Loucy (cell line): Measurements from ENCODE around the gene FAM163B.
A peak's percentile ranks its signal among the peaks of the same experiment; 100 is the strongest.

Source experiments
- H2AFZ ChIP-seq: fragments of 200-600 bp; sonication (generic); 2 replicates; pipeline ENCODE4 v1.6.0; 2016; ENCODE audit warnings: antibody characterized with exemption, mild to moderate bottlenecking, low read length, moderate library complexity
- H3F3A ChIP-seq: fragments of 200-600 bp; 2 replicates; pipeline ENCODE4 v1.6.0; 2016; ENCODE audit warnings: antibody characterized with exemption, low read depth, mild to moderate bottlenecking
- H3K27me3 ChIP-seq: fragments of 200-600 bp; sonication (generic); 2 replicates; pipeline ENCODE4 v1.6.1; 2014; ENCODE audit warnings: low read length, mild to moderate bottlenecking; ENCODE audit not compliant: insufficient read depth, poor library complexity, severe bottlenecking
- H3K36me3 ChIP-seq: fragments of 200-600 bp; sonication (generic); 2 replicates; pipeline ENCODE4 v1.6.1; 2016; ENCODE audit warnings: low read length; ENCODE audit not compliant: insufficient read depth
- H3K4me1 ChIP-seq: fragments of 200-600 bp; sonication (generic); 2 replicates; pipeline ENCODE4 v1.5.1; 2014; ENCODE audit warnings: low read length, mild to moderate bottlenecking; ENCODE audit not compliant: insufficient read depth, poor library complexity, severe bottlenecking
- H3K4me2 ChIP-seq: fragments of 200-600 bp; sonication (generic); 2 replicates; pipeline ENCODE4 v1.6.0; 2014; ENCODE audit warnings: antibody characterized with exemption, low read length, low read depth, mild to moderate bottlenecking; ENCODE audit not compliant: poor library complexity, severe bottlenecking
- H3K4me3 ChIP-seq: fragments of 200-600 bp; sonication (generic); 2 replicates; pipeline ENCODE4 v1.5.1; 2014; ENCODE audit warnings: low read length, mild to moderate bottlenecking, mixed read lengths; ENCODE audit not compliant: poor library complexity, severe bottlenecking
- H3K79me2 ChIP-seq: fragments of 200-600 bp; sonication (generic); 2 replicates; pipeline ENCODE4 v1.6.1; 2014; ENCODE audit warnings: low read length; ENCODE audit not compliant: insufficient read depth
- H3K9ac ChIP-seq: fragments of 200-600 bp; sonication (generic); 2 replicates; pipeline ENCODE4 v1.6.0; 2014; ENCODE audit warnings: mild to moderate bottlenecking, low read depth, low read length, moderate library complexity; ENCODE audit not compliant: poor library complexity, severe bottlenecking
- H3K9me2 ChIP-seq: fragments of 200-600 bp; sonication (generic); replicated peaks from 2 replicates; pipeline ENCODE4 v1.6.1; 2016; ENCODE audit warnings: low read depth, low read length, mixed read lengths
- H3K9me3 ChIP-seq: fragments of 200-600 bp; sonication (generic); 2 replicates; pipeline ENCODE4 v1.6.1; 2014; ENCODE audit warnings: mild to moderate bottlenecking, antibody characterized with exemption, low read length, low read depth; ENCODE audit not compliant: insufficient read depth
- H4K20me1 ChIP-seq: fragments of 200-600 bp; sonication (generic); 2 replicates; pipeline ENCODE4 v1.6.0; 2014; ENCODE audit warnings: antibody characterized with exemption, low read length, mild to moderate bottlenecking; ENCODE audit not compliant: insufficient read depth, poor library complexity, severe bottlenecking
- EZH2phosphoT487 ChIP-seq: fragments of 200-600 bp; IDR thresholded peaks from 2 replicates; pipeline ENCODE4 v1.6.1; 2018; ENCODE audit warnings: antibody characterized with exemption, mild to moderate bottlenecking, moderate library complexity, borderline replicate concordance
- TF ChIP-seq, protein P1 (sequence below): fragments of 200-600 bp; sonication (generic); conservative IDR thresholded peaks from 2 replicates; pipeline ENCODE4 v1.5.1; 2014; ENCODE audit warnings: mild to moderate bottlenecking, antibody characterized with exemption, low read length

The FAM163B gene

DNA sequence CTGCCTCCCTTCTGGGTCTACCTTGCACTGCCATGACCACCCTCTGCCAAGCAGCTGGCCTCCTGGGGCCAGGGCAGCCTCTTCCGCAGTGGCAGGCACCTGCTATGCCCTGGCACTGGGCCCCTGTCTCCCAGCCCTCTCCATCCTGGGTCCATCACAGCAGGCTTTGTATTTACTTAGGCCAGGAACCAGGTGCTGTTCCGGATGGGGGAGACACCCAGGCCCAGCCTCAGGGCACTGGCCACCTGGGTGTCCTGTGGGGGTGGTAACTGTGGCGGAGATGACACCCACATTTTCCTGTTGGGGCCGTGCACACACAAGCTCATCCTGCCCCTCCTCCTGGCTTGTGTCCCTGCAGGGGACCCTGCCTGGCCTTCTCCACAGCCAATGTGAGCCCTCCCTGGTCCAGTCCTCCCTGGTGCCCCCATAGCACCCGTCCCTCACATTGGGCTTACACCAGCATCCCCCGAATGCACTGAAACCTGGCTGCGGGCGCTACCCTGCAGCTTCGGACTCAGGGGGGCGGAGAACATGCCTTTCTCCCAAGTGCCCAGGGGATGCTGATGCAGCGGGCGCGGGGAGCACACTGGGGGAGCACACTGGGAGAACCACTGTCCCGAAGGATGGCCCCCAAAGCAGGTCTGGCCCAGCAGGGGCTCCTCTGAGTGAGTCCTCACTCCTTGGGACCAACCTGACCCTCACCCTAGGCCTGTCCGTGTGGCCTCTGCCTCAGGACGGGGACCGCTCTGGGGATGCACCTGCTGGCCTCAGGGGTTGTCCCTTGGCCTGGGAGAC lies 17.9 kb downstream of the FAM163B start:
- TF ChIP-seq, protein P1, sequence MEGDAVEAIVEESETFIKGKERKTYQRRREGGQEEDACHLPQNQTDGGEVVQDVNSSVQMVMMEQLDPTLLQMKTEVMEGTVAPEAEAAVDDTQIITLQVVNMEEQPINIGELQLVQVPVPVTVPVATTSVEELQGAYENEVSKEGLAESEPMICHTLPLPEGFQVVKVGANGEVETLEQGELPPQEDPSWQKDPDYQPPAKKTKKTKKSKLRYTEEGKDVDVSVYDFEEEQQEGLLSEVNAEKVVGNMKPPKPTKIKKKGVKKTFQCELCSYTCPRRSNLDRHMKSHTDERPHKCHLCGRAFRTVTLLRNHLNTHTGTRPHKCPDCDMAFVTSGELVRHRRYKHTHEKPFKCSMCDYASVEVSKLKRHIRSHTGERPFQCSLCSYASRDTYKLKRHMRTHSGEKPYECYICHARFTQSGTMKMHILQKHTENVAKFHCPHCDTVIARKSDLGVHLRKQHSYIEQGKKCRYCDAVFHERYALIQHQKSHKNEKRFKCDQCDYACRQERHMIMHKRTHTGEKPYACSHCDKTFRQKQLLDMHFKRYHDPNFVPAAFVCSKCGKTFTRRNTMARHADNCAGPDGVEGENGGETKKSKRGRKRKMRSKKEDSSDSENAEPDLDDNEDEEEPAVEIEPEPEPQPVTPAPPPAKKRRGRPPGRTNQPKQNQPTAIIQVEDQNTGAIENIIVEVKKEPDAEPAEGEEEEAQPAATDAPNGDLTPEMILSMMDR, result no peak
- no peak for TF ChIP-seq EZH2phosphoT487
- no peaks in the 10 kb centered on the region for H3K27me3 ChIP-seq
- no peak overlapping the region for H3K9ac ChIP-seq
- no peaks in the 10 kb centered on the region for H3K36me3 ChIP-seq
- no peak overlapping the region for H2AFZ ChIP-seq
- no peaks in the 10 kb centered on the region; the same call in 1 of the 2 replicates for H3K9me3 ChIP-seq
- peaks cover 15% of the 10 kb centered on the region for H3K4me1 ChIP-seq
- H3F3A ChIP-seq, result peaks cover 4% of the 10 kb centered on the region; the same call in 1 of the 2 replicates
- H3K79me2 ChIP-seq, result peaks cover 20% of the 10 kb centered on the region
- no peak overlapping the region for H3K4me3 ChIP-seq
- H4K20me1 ChIP-seq, result no peaks in the 10 kb centered on the region
- no peak overlapping the region for H3K4me2 ChIP-seq
- H3K9me2 ChIP-seq, result no peaks in the 10 kb centered on the region

DNA sequence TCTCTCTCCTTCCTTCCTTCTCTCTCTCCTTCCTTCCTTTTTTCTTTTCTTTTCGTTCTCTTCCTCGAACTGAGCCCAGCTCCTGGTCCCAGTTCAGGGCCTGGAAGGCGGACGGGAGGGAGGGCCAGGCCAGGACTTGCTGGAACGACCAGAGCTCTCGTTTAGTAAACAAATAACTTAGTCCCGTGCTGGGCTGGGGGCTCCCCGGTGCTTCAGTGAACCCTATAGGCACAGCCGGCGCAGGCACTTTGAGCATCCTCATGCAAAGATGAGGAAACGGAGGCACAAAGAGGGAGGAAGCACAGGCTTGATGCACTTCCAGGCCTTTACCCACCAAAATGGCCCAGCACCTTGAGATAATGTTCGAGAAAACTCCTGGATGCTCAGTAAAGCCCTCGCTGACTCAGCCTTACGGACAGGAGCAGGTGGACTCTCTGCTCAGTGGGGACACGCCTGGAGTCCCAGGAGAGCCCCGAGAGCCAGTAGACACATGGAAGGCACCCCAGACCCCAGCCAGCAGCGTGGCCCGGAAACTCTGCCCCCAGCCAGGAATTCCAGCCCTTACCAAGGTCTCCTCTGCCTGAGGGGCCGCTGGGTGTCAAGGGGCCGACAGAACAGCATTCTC lies 18.8 kb downstream of the FAM163B start:
- H3F3A ChIP-seq, result peaks cover 4% of the 10 kb centered on the region; the same call in 1 of the 2 replicates
- no peaks in the 10 kb centered on the region for H3K27me3 ChIP-seq
- no peaks in the 10 kb centered on the region for H3K36me3 ChIP-seq
- H4K20me1 ChIP-seq, result no peaks in the 10 kb centered on the region
- H3K4me1 ChIP-seq, result peaks cover 24% of the 10 kb centered on the region
- H3K79me2 ChIP-seq, result peaks cover 29% of the 10 kb centered on the region
- no peak overlapping the region for H3K4me3 ChIP-seq
- H3K9ac ChIP-seq, result no peak overlapping the region
- TF ChIP-seq EZH2phosphoT487, result no peak
- TF ChIP-seq, protein P1, result no peak
- H3K4me2 ChIP-seq, result no peak overlapping the region
- H2AFZ ChIP-seq, result no peak overlapping the region
- no peaks in the 10 kb centered on the region for H3K9me3 ChIP-seq
- no peaks in the 10 kb centered on the region for H3K9me2 ChIP-seq

DNA sequence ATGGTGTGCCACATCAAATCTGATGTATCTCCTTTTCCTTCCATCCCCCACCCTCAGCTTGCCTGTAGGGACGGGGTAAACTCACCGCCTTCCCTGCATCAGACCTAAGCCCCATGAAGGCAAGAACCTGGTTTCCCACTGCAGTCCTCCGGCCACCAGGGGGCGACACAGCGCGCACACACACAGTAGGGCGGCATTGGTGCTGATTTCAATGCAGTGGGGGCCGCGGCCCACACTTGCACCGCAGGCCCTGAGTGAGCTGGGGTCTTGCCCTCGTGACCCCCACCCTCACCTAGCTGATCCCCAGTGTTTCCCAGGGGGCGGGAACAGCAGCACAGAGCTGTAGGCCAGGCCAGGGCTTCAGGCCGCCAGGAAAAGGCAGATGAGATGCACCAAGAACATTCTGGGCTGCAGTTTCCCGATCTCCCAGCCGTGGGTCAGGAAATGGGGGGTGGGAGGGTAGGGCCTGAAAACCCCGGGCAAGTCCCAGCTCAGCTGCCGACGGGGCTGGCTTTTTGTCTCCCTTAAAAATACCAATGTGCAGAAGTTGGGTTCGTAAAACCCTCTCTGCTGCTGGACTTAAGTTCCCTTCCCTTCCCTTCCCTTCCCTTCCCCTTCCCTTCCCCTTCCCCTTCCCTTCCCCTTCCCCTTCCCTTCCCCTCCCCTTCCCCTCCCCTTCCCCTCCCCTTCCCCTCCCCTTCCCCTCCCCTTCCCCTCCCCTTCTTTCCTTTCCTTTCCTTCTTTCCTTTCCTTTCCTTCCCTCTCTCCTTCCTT lies 19.5 kb downstream of the FAM163B start:
- H2AFZ ChIP-seq, result no peak overlapping the region
- no peaks in the 10 kb centered on the region for H3K27me3 ChIP-seq
- no peaks in the 10 kb centered on the region for H3K9me2 ChIP-seq
- H4K20me1 ChIP-seq, result no peaks in the 10 kb centered on the region
- TF ChIP-seq EZH2phosphoT487, result no peak
- TF ChIP-seq, protein P1, result peak; percentile 86
- peaks cover 29% of the 10 kb centered on the region for H3K79me2 ChIP-seq
- no peak overlapping the region for H3K9ac ChIP-seq
- H3K36me3 ChIP-seq, result no peaks in the 10 kb centered on the region
- H3K4me3 ChIP-seq, result no peak overlapping the region
- H3K4me1 ChIP-seq, result peaks cover 30% of the 10 kb centered on the region
- H3F3A ChIP-seq, result peaks cover 4% of the 10 kb centered on the region; the same call in 1 of the 2 replicates
- no peaks in the 10 kb centered on the region for H3K9me3 ChIP-seq
- no peak overlapping the region for H3K4me2 ChIP-seq
